NCI-H2227 treated with DMSO at 0.1 percent for 48 hours (cell line): ENCODE data around the gene NKTR.

Experiments used
- DNase-seq: peaks from one replicate; lab custom pipeline; 2025; lab: John Stamatoyannopoulos, UW

NKTR gene

DNA sequence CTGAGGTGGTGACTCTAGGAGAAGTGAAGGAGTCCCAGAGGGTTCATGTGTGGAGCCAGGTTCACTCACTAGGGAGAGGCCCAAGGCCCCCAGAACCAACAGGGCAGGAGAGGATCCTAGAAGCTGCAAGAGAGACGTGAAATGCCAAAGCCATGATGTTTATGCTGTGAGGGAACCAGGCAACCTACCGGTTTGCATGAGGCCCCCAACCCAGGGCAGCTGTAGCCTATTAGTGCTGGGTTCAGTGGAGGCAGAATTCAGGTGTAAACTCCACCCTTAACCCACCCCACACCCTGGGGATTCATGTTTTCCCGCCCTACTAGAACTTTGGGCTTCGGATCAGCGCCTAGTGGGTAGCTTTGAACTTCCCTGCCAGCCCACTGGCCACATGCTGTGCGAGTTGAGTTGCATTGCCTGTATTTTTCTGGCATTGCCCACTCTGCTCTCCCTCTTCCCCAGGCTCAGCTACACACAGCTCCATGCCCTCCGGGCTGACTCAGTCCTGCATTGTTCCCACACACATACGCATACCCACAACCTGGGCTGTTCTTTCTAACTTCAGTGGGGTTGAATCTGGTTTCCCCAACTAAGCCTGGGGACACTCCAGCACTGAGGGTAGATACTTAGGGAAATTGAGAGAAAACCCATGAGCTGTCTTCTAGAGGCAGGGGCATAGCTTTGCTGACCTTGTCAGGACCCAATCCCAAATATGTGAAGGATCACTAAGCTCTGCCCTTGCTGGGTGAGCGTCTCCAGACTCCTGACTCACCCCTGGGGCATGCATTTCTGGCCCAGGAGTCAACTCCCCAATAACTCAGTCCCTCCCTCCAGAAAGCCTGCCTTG, 51.0 kb downstream of the NKTR start:
- no peak for DNase-seq

DNA sequence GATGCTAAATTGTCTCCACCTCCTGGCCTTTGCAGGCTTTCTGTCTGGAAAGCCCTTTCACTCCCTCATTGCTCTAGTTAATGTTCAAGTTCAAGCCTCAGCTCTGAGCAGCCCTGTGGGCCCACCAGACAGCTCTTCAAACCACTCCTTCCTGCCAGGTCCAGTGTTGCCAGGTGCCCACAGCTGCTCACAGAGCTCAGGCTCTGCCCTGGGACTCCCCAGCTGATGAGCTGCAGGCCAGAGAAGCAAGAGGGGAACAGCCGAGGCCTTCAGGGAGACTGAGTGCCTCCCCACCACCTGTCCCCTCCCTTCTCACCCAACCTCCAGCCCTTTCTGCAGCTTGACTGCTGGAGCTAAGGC, 51.7 kb downstream of the NKTR start:
- DNase-seq = no peak

- DNase-seq = no peak
Observed at GRCh38 chr3:42652611-42653302, 52.3 kb downstream of the NKTR start.

GRCh38 chr3:42653303-42653559, 52.7 kb downstream of the NKTR start:
- no peak for DNase-seq

DNA sequence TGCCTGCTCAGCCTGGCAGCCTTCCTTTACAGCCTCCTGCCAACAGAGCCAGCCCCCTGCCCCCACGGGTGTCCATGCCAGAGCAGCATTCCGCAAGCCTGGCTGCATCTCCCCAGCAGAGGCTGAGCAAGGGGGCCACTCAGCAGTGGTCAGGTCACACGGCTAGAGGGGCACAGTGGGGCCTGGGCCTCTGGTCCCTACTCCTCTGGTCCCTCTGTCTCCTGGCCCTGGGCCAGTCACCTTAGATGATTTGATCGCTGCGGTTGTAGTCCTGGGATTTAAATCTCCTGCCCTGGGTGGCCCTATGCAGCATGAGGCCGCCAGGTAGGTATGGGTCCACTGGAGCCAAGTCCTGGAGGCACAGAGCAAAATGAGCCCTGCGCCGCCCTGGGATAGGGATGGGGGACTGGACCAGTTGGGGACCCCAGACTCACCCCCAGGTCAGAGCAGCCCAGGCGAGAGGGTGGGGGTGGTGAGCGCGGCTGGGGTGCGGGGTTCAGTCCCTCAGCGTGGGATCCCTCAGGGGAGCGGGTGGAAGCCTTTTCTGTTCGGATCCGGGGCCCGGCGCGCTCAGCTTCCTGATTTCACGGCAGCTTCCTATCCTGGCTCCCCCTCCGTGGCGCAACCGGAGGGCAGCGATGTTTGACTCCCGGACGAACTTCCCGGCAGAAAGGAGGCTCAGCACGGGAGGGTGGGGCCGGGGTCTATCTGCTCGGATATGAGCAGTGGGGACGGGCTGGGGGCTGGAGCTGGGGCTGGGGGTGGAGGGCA, 53.3 kb downstream of the NKTR start, which contains the start of gene ZBTB47:
TSS of gene ZBTB47 (plus strand) at position 138 of the 771 bp plus-strand sequence. CDS start 4,659 bp downstream, outside the sequence.
- DNase-seq = no peak

- DNase-seq = peak; percentile 10
Observed at GRCh38 chr3:42654331-42655201, 54.1 kb downstream of the NKTR start.

- DNase-seq = no peak
Observed at GRCh38 chr3:42655331-42655888, 54.9 kb downstream of the NKTR start.

- no peak for DNase-seq
Observed at GRCh38 chr3:42655980-42656679, 55.6 kb downstream of the NKTR start.

GRCh38 chr3:42656680-42657610, 56.5 kb downstream of the NKTR start:
- no peak for DNase-seq

- DNase-seq = no peak
Observed at GRCh38 chr3:42657675-42658074, 57.2 kb downstream of the NKTR start.

- DNase-seq = no peak
Observed at GRCh38 chr3:42658091-42658770, 57.7 kb downstream of the NKTR start.

GRCh38 chr3:42658771-42659390, 58.4 kb downstream of the NKTR start:
- DNase-seq = no peak

GRCh38 chr3:42659451-42660130, 59.1 kb downstream of the NKTR start:
- DNase-seq = no peak

DNA sequence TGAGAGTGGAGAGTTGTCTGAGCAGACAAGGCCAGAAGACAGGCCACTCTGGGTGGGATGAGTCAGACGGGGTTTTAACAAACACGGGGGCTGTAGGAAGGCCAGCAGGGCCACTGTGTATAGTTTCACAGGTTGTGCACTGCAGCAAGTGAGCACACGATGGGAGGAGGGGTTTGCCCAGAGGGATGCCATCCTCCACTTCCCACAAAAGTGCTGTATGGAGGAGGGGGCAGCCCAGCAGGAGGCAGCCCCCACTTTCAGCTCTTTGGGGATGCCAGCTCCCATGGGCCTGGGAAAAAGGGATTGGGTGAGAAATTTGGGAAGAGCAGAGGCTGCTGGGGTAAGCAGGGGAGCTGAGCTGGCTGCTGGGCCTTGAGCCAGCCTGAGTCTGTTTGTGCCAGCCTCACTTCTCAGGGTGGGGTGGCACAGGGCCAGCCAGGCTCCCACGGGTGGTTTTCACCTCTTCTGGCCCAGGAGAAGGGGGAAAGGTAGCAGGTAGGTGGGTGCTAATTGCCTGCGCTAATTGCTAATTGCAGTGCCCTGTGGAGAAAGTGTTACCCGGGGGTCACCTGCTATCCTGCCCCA, 59.7 kb downstream of the NKTR start:
- DNase-seq = no peak

GRCh38 chr3:42660898-42661297, 60.4 kb downstream of the NKTR start:
- DNase-seq = no peak

GRCh38 chr3:42661593-42662022, 61.1 kb downstream of the NKTR start:
- DNase-seq = no peak

GRCh38 chr3:42662037-42662812, 61.7 kb downstream of the NKTR start:
- no peak for DNase-seq
